Activated T-helper 1 cell treated with anti-CD3 and anti-CD28 coated beads, Interleukin-12 subunit alpha, Interleukin-12 subunit beta, Interleukin-2, Interleukin-4 antibody, amounts not matched to agents 30 ng/mL and 10 ng/mL and 1 ng/mL, durations not matched to agents 14 hours and 24 hours and 36 hours (primary cell): ENCODE data around the gene TTC22. TPM values are rescaled to one million over a fixed set of nuclear protein-coding genes. Genes with fewer than 3 reads are reported as not detected.

ENCODE experiments used
- DNase-seq: peaks from one replicate; pipeline ENCODE4 v3.0.0; 2021; ENCODE audit warnings: low spot score
- H3K27ac Mint-ChIP-seq: one replicate; pipeline ENCODE4 v1.8.0; 2021; ENCODE audit warnings: mild to moderate bottlenecking, mixed read lengths
- H3K27me3 Mint-ChIP-seq: one replicate; pipeline ENCODE4 v1.8.0; 2022; ENCODE audit warnings: mild to moderate bottlenecking, moderate library complexity, mixed read lengths; ENCODE audit not compliant: insufficient read depth
- H3K36me3 Mint-ChIP-seq: one replicate; pipeline ENCODE4 v1.8.0; 2021; ENCODE audit warnings: low read depth, mixed read lengths
- H3K4me1 Mint-ChIP-seq: one replicate; pipeline ENCODE4 v1.8.0; 2021; ENCODE audit warnings: low read depth, mixed read lengths
- H3K4me3 Mint-ChIP-seq: one replicate; pipeline ENCODE4 v1.8.0; 2021; ENCODE audit warnings: mild to moderate bottlenecking, moderate library complexity, mixed read lengths
- H3K9me3 Mint-ChIP-seq: one replicate; pipeline ENCODE4 v1.8.0; 2021; ENCODE audit warnings: mixed read lengths
- intact Hi-C: fragments of 100-400 bp; cut with micrococcal nuclease; formaldehyde crosslinking; loops from one replicate; pipeline ENCODE4 v1.15.1; 2024
- total RNA-seq: library from RNA; stranded (reverse); gene quantifications from 2 replicates; pipeline ENCODE4 v1.2.3, GENCODE V29; 2022

Gene TTC22
- total RNA-seq, 1 donor from 2014 or later = 2.3 TPM

DNA sequence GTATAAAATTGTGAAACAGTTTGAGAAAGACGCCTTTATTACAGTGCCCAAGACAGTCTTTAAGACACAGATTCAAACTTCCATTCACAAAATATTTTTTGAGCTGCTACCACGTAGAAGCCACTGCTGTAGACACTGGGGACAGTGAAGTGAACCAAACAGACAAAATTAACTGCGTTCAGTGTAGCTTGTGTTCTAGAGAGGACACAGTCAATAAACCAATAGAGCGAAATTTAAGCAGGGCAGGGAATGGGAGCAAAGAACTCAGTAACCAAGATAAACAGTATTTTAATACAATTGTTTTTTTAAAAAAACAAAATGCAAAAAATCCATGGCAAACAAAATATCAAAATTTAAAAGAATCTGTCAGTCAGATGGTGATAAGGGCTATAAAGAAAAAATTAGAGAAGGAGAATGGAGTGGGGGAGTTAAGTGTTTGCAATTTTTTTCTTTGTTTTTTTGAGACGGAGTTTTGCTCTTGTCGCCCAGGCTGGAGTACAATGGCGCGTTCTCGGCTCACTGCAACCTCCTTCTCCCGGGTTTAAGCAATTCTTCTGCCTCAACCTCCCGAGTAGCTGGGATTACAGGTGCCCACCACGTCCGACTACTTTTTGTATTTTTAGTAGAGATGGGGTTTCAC, 36.1 kb downstream of the TTC22 start:
- Mint-ChIP-seq H3K27me3 (no peaks in the 10 kb centered on the region), H3K4me3 (peak overlapping the region; percentile 90), H3K27ac (peak overlapping the region; percentile 95), H3K36me3 (peaks cover 3% of the 10 kb centered on the region), H3K4me1 (peaks cover 31% of the 10 kb centered on the region), H3K9me3 (no peaks in the 10 kb centered on the region)
- intact Hi-C loops = loop anchor here (1.0 to 5.0 kb wide), 7 partner anchors 36 to 1527 kb away; partner anchors contain the start of genes DHCR24, IFT25, MAGOH and TTC22
- no peak for DNase-seq

DNA sequence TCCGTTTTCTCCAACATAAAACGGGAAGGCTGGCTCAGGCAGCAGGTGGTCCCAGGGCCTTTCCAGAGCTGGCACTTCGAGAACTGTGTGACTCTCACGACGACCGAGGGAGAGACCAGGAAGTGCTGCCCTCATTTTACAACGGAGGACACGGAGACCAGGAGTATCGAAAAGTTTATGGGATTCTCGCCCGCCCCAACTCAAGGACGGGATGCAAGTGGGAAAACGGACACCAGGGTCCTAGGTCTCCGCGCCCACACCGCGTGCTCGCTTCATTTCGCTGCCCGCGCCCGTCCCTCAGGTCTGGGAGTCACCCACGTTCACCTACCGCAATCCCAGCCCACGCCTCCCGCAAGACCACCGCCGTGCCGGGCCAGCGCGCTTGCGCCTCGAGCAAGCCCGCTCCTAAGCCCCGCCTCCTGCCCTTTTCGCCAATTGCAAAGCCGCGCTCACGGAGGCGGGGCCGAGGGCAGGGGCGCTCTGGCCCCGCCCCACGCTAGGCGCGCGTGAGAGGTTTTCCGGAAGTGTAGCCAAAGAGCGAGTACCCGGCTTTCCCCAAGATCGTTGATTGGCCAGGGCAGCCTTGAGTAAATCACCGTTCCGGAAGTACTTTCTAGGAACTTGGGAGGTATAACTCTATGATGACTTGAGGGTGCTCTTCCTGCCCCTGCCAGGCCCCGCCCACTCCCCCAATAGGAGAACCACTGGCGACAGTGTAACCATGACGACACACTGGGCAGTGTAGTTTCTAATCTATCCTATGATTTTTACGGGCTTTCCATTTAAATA, 36.8 kb downstream of the TTC22 start, which contains the start of gene PARS2:
TSS of gene PARS2 (minus strand) at position 391 of the 789 bp plus-strand sequence. CDS start 5,362 bp downstream, outside the sequence.
- Mint-ChIP-seq H3K27ac (peak within 1 kb of the TSS; percentile 95), H3K27me3 (no peaks in the 10 kb centered on the region), H3K4me1 (peaks cover 32% of the 10 kb centered on the region), H3K4me3 (peak within 1 kb of the TSS; percentile 90), H3K9me3 (no peaks in the 10 kb centered on the region), H3K36me3 (peaks cover 3% of the 10 kb centered on the region)
- DNase-seq = peak; percentile 94
- intact Hi-C loops = loop anchor here (1.0 to 5.0 kb wide), 7 partner anchors 37 to 1526 kb away; partner anchors contain the start of genes DHCR24, IFT25, MAGOH and TTC22

DNA sequence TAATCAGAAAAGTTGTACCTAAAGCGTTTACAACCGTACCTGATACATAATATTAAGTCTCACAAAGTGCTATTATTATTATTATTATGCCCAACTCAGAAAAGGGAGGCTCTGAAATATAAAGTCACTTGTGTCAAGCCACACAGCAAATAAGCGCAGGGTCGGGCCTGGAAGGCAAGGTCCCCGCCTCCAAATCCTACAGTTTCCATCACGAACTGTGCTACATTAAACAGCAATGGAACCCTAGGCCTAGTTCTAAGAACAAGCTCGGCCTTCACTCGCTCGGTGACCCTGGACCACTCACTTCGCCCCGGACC, 37.3 kb downstream of the TTC22 start:
- intact Hi-C loops = loop anchor here (1.0 to 5.0 kb wide), 7 partner anchors 38 to 1525 kb away; partner anchors contain the start of genes DHCR24, IFT25, MAGOH and TTC22
- peaks cover 3% of the 10 kb centered on the region for H3K36me3 Mint-ChIP-seq
- DNase-seq = peak; percentile 8

DNA sequence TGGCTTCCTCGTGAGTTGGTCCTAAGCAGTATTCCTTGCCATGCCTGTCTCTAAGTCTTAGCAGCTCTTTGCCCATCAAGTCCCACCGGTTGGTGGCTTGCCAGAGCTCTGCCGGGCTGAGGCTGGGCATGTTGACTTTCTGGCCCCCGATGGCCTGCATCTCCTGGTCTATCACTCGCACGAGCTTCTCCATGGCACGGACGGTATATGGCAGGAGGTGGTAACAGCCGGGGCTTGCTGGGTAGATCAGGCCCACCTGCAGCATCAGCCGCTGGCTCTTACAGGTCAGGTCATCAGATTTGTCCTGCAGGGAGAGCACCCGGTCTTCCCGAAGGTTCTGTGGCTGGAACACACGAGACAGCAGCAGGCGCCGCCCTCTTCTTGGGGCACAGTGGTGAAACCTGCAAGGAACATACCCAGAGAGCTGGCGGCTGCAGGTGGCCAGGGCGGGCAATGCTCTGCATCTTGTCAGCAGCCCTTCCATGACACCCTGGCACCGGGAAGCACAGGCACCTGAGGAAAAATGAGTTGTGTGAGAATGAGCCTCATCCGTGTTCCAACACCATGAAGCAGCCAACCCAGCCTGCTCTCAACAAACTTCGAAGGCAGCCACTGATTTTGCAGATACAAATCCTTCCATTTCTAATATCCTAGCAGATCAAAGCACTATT, 42.3 kb downstream of the TTC22 start:
- peaks cover 9% of the 10 kb centered on the region for H3K36me3 Mint-ChIP-seq
- H3K4me1 Mint-ChIP-seq = peaks cover 23% of the 10 kb centered on the region
- no peak for DNase-seq
- intact Hi-C loops = no loop called here
- H3K27me3 Mint-ChIP-seq = no peaks in the 10 kb centered on the region
- no peaks in the 10 kb centered on the region for H3K9me3 Mint-ChIP-seq
- H3K27ac Mint-ChIP-seq = no peak overlapping the region
- H3K4me3 Mint-ChIP-seq = no peak overlapping the region

More for the DNA sequence above, 37.3 kb downstream of the TTC22 start:
- Mint-ChIP-seq H3K4me3 (peak overlapping the region; percentile 90), H3K27me3 (no peaks in the 10 kb centered on the region), H3K9me3 (no peaks in the 10 kb centered on the region), H3K27ac (peak overlapping the region; percentile 95), H3K4me1 (peaks cover 32% of the 10 kb centered on the region)

DNA sequence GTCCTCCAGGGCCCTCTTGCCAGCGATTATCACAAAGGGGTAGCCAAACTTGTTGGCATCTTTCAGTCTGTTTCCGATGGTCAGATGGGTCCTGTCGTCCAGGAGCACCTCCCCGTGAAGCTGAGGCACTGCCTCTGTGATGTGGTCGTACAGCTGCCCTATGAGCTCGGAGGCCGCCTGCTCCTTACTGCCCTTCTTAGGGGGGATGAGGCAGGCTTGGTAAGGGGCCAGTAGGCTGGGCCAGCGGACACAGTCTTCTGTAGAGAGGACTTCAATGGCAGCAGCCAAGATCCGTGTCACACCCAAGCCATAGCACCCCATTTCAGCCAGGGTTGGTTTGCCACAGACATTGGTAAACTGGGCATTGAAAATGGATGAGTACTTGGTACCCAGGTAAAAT, 43.3 kb downstream of the TTC22 start:
- Mint-ChIP-seq H3K36me3 (peaks cover 9% of the 10 kb centered on the region), H3K27ac (no peak overlapping the region), H3K9me3 (no peaks in the 10 kb centered on the region), H3K4me3 (no peak overlapping the region), H3K27me3 (no peaks in the 10 kb centered on the region), H3K4me1 (peaks cover 14% of the 10 kb centered on the region)
- intact Hi-C loops = no loop called here
- DNase-seq = no peak

DNA sequence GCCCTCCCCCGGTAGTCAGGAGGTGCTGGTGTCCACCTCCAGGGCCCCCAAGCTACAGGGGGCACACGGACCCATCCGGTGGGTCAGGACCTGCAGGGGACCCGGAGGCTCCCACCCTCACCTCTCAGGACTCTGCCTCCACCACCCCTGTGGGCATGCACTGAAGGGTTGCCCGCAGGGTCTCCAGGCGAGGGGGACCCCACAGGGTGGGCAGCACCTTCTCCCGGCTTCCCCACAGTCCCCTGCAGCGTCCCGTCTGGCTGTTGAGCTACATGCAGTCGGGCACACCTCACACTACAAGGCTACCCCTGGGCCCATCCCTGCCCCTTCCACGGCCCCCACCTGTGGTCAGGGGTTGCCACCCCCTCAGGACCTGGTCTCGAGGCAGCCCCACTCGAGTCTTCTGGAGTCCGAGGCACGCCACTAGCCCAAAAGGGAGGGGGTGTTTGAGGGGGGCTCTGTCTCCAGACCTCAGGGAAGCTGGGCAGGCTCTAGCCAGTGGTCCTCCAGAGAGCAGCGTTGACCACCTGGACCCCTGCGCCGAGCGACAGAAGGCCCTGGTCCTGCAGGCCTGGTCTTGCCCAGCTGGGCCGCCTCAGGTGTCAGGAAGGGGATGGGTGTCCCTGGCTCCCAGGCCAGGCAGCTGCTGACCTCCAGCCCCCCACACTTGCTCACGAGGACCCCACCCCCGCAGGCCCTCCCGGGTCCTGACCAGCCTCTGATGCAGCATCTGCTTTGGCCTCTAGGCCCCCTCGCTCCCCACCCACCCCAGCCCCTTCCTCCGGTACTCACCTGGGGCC, 46.4 kb downstream of the TTC22 start:
- Mint-ChIP-seq H3K27me3 (no peaks in the 10 kb centered on the region), H3K4me1 (peaks cover 6% of the 10 kb centered on the region), H3K27ac (no peak overlapping the region), H3K36me3 (peaks cover 7% of the 10 kb centered on the region), H3K4me3 (no peak overlapping the region), H3K9me3 (no peaks in the 10 kb centered on the region)
- intact Hi-C loops = no loop called here
- DNase-seq = no peak

DNA sequence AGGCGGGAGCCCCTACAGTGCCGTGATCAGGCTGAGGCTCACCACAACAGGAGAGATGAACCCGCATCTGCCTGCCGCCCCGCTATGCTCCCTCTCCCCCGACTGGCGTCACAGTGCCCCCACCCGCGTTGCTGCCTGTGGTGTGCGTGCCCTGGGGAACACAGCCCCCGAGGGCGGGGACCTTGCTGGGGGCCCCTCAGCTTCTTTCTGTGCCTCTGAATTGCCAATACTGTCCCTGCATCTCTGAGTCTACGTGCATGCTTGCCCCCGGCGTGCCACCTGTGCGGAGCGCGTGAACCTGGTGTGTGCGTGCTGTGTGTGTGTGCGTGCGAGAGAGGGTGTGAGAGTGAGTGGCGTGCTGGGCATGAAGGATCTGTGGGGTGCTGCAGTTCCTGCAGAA, 47.1 kb downstream of the TTC22 start:
- peaks cover 7% of the 10 kb centered on the region for H3K36me3 Mint-ChIP-seq
- H3K4me1 Mint-ChIP-seq = peaks cover 6% of the 10 kb centered on the region
- intact Hi-C loops = no loop called here
- H3K4me3 Mint-ChIP-seq = no peak overlapping the region
- H3K27me3 Mint-ChIP-seq = no peaks in the 10 kb centered on the region
- no peaks in the 10 kb centered on the region for H3K9me3 Mint-ChIP-seq
- H3K27ac Mint-ChIP-seq = no peak overlapping the region
- no peak for DNase-seq

DNA sequence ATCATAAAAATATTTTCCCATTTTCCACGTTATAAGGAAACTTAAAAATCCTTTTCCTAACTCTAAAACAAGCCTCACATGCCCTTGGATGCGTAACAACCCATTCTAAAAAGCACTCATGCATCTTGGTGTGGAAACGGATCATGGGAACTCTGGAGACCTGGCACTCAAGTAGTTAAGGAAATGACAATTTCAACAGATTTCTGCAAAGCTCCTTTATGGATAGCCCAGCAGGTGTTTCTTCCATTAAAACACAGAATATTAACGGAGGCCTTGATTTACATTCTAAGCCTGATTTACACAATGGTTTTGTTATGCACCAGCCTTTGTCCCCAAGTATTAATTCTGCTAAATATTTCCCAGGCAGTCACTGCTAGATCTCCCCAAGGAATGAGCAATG, 49.7 kb downstream of the TTC22 start:
- no peak for DNase-seq
- Mint-ChIP-seq H3K4me3 (no peak overlapping the region), H3K27me3 (peaks cover 2% of the 10 kb centered on the region), H3K27ac (no peak overlapping the region), H3K36me3 (peaks cover 4% of the 10 kb centered on the region), H3K9me3 (no peaks in the 10 kb centered on the region), H3K4me1 (peaks cover 4% of the 10 kb centered on the region)
- intact Hi-C loops = no loop called here

DNA sequence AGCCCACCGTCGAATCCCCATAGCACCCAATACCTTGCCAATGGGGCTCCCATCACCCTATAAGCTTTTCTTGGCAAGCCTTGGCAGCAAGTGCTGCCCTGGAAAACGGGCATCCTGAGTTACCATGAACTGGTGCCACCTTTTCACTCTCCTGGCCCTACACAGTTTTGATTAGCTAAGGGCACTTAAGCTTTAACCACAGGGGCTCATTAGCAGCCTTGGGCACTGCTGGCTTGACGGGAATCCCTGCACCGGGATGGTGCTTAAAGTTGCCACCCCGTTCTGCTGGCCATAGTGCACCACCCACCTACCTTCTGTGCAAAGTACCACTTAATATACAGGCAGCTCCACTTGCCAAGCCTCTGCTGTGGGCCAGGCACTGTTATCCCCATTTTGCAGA, 50.5 kb downstream of the TTC22 start:
- H3K27me3 Mint-ChIP-seq = peaks cover 2% of the 10 kb centered on the region
- H3K36me3 Mint-ChIP-seq = no peaks in the 10 kb centered on the region
- no peaks in the 10 kb centered on the region for H3K4me1 Mint-ChIP-seq
- no peak overlapping the region for H3K4me3 Mint-ChIP-seq
- intact Hi-C loops = no loop called here
- H3K9me3 Mint-ChIP-seq = no peaks in the 10 kb centered on the region
- no peak for DNase-seq
- no peak overlapping the region for H3K27ac Mint-ChIP-seq

DNA sequence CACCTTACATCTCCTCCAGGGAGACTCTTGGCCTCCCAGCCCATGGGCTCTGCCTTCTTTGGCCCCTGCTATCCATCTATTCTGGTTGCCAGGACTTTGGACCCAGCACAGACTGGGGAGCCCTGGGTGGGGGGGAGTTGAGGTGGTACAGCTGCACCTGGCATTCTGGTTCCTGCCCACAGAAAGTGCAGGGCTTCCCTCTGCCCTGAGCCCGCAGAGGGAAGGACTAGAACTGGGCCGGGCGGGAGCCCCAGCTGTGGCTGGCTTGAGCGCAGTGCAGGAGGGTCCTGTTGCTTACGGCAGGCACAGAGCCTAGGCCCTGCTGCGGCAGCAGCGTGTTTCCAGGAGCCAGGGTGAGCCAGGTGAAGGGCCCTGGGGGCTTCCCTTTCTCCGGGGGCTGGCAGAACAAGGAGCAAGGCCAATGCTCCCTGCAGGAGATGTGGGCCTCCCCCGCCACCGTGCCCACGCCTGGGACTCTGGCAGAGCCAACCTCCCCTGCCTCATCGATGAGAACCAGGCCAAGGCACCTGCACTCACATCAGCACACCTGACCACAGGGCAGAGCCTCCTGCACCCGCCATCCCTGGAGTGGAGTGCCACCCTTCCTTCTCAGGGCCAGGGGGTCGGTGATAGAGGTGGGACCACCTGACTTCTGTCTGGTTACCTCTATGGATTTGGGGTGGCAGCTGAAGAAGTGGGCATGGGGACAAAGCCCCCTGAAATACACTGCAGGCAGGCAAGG, 52.9 kb downstream of the TTC22 start:
- Mint-ChIP-seq H3K9me3 (no peaks in the 10 kb centered on the region), H3K36me3 (peaks cover 2% of the 10 kb centered on the region), H3K27ac (no peak overlapping the region), H3K27me3 (peaks cover 2% of the 10 kb centered on the region), H3K4me1 (no peaks in the 10 kb centered on the region), H3K4me3 (no peak overlapping the region)
- intact Hi-C loops = no loop called here
- DNase-seq = no peak

DNA sequence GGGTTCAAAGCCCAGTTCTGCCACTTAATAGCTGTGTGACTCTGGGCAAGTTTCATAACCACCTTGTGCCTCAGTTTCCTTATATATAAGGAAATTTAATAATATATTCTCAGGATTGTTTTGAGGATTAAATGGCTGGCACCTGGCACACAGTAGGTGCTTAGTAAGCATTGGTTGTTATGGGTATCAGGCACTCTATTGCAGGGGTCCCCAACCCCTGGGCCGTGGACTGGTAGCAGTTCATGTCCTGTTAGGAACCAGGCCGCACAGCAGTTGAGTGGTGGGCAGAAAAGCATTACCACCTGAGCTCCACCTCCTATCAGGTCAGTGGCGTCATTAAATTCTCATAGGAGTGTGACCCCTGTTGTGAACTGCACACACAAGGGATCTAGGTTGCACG, 55.3 kb downstream of the TTC22 start:
- Mint-ChIP-seq H3K36me3 (peaks cover 9% of the 10 kb centered on the region), H3K27ac (no peak overlapping the region), H3K27me3 (peaks cover 2% of the 10 kb centered on the region), H3K4me1 (no peaks in the 10 kb centered on the region), H3K9me3 (no peaks in the 10 kb centered on the region), H3K4me3 (no peak overlapping the region)
- intact Hi-C loops = no loop called here
- DNase-seq = no peak

DNA sequence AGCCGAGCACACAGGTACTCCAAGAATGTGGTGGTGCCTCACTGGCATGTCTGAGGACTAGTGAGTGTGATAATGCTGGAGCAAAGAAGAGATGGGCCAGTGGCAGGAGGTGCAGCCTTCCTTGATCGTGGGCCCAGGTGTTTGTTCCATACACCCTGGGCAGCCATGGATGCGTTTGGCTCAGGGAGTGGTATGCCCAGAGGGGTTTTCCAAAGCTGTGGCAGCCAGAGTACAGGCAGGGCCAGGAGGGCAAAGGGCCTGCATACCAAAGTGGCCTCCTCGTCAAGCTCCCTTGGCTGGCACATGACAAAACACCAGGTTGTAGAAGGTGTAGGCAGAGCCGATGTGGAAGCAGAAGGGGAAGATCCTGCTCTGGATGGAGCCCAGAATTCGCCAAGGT, 55.8 kb downstream of the TTC22 start:
- Mint-ChIP-seq H3K36me3 (peaks cover 9% of the 10 kb centered on the region), H3K9me3 (no peaks in the 10 kb centered on the region), H3K4me1 (no peaks in the 10 kb centered on the region), H3K4me3 (no peak overlapping the region), H3K27ac (no peak overlapping the region), H3K27me3 (peaks cover 2% of the 10 kb centered on the region)
- intact Hi-C loops = no loop called here
- no peak for DNase-seq
